Tibial nerve (tissue), 3 donors: Measurements from ENCODE around the gene CFAP54.

Source experiments
- CTCF ChIP-seq, 5 experiments: fragments of 200-600 bp in 3 of 5; fragments of 450-650 bp in 2 of 5; sonication (generic) in 3 of 5; IDR thresholded peaks; one replicate each; pipeline ENCODE4 v1.5.1; 2016 to 2019; ENCODE audit warnings: antibody characterized with exemption in 5 of 5, mild to moderate bottlenecking in 3 of 5, moderate library complexity in 2 of 5
- POLR2A ChIP-seq, 2 donors: fragments of 450-650 bp; IDR thresholded peaks; one replicate each; pipeline ENCODE4 v1.6.1; 2017; ENCODE audit warnings: antibody characterized with exemption in 2 of 2, mild to moderate bottlenecking in 2 of 2, moderate library complexity in 2 of 2

- no peak for TF ChIP-seq CTCF (IDR thresholded peaks at IDR 0.05)
- no peak for TF ChIP-seq POLR2A (IDR thresholded peaks at IDR 0.05)
Measured at GRCh38 chr12:96478011-96478410, 11.4 kb upstream of the CFAP54 start.
